ENCODE results near the gene DDX51.
"Not testable (repeated sequence)": the region's sequence is repeated elsewhere in the genome, so short reads cannot be mapped to it uniquely, and the experiment has no call there.

The DDX51 gene

GRCh38 chr12:132105467-132105866 lies 38.7 kb downstream of the DDX51 start:
- no peak overlapping the region for H3K27ac ChIP-seq (ENCODE audit: low read depth, low read length)
- H3K9ac ChIP-seq (ENCODE audit: low read depth, low read length) = no peak overlapping the region
- H3K36me3 ChIP-seq (ENCODE audit: control insufficient read depth, insufficient read depth, low read length) = peaks cover 26% of the 10 kb centered on the region
- no peak overlapping the region for H3K4me3 ChIP-seq (ENCODE audit: low read depth, low read length)
- H3K9me3 ChIP-seq (ENCODE audit: control insufficient read depth, insufficient read depth, low read length) = no peaks in the 10 kb centered on the region
- no peaks in the 10 kb centered on the region for H3K27me3 ChIP-seq (ENCODE audit: control insufficient read depth, insufficient read depth, low read length)
- H3K4me1 ChIP-seq (ENCODE audit: control insufficient read depth, insufficient read depth, low read length) = peaks cover 6% of the 10 kb centered on the region

- H3K9ac ChIP-seq (ENCODE audit: low read depth, low read length) = no peak overlapping the region
- no peaks in the 10 kb centered on the region for H3K27me3 ChIP-seq (ENCODE audit: control insufficient read depth, insufficient read depth, low read length)
Measured at GRCh38 chr12:132103542-132104308, 40.4 kb downstream of the DDX51 start.

GRCh38 chr12:132103072-132103471 lies 41.0 kb downstream of the DDX51 start:
- not testable (repeated sequence) for H3K27ac ChIP-seq (ENCODE audit: low read depth, low read length); H3K9me3 ChIP-seq (ENCODE audit: control insufficient read depth, insufficient read depth, low read length); H3K9ac ChIP-seq (ENCODE audit: low read depth, low read length); H3K4me3 ChIP-seq (ENCODE audit: low read depth, low read length); H3K27me3 ChIP-seq (ENCODE audit: control insufficient read depth, insufficient read depth, low read length); H3K4me1 ChIP-seq (ENCODE audit: control insufficient read depth, insufficient read depth, low read length)
- peaks cover 25% of the 10 kb centered on the region for H3K36me3 ChIP-seq (ENCODE audit: control insufficient read depth, insufficient read depth, low read length)

More at GRCh38 chr12:132103542-132104308, 40.4 kb downstream of the DDX51 start:
- peaks cover 25% of the 10 kb centered on the region for H3K36me3 ChIP-seq (ENCODE audit: control insufficient read depth, insufficient read depth, low read length)
- H3K27ac ChIP-seq (ENCODE audit: low read depth, low read length) = no peak overlapping the region
- peaks cover 6% of the 10 kb centered on the region for H3K4me1 ChIP-seq (ENCODE audit: control insufficient read depth, insufficient read depth, low read length)
- no peaks in the 10 kb centered on the region for H3K9me3 ChIP-seq (ENCODE audit: control insufficient read depth, insufficient read depth, low read length)
- H3K4me3 ChIP-seq (ENCODE audit: low read depth, low read length) = no peak overlapping the region

- peaks cover 25% of the 10 kb centered on the region for H3K36me3 ChIP-seq (ENCODE audit: control insufficient read depth, insufficient read depth, low read length)
- no peak overlapping the region for H3K27ac ChIP-seq (ENCODE audit: low read depth, low read length)
- H3K4me3 ChIP-seq (ENCODE audit: low read depth, low read length) = no peak overlapping the region
- no peak overlapping the region for H3K9ac ChIP-seq (ENCODE audit: low read depth, low read length)
- H3K4me1 ChIP-seq (ENCODE audit: control insufficient read depth, insufficient read depth, low read length) = peaks cover 6% of the 10 kb centered on the region
- H3K27me3 ChIP-seq (ENCODE audit: control insufficient read depth, insufficient read depth, low read length) = no peaks in the 10 kb centered on the region
- H3K9me3 ChIP-seq (ENCODE audit: control insufficient read depth, insufficient read depth, low read length) = no peaks in the 10 kb centered on the region
Measured at GRCh38 chr12:132102297-132102696, 41.8 kb downstream of the DDX51 start.

GRCh38 chr12:132100306-132101065 lies 43.6 kb downstream of the DDX51 start:
- Histone ChIP-seq H3K9me3 (ENCODE audit: control insufficient read depth, insufficient read depth, low read length) (no peaks in the 10 kb centered on the region), H3K27me3 (ENCODE audit: control insufficient read depth, insufficient read depth, low read length) (no peaks in the 10 kb centered on the region), H3K36me3 (ENCODE audit: control insufficient read depth, insufficient read depth, low read length) (peaks cover 30% of the 10 kb centered on the region), H3K4me3 (ENCODE audit: low read depth, low read length) (no peak overlapping the region), H3K4me1 (ENCODE audit: control insufficient read depth, insufficient read depth, low read length) (peaks cover 6% of the 10 kb centered on the region), H3K27ac (ENCODE audit: low read depth, low read length) (no peak overlapping the region), H3K9ac (ENCODE audit: low read depth, low read length) (no peak overlapping the region)

- peaks cover 24% of the 10 kb centered on the region for H3K36me3 ChIP-seq (ENCODE audit: control insufficient read depth, insufficient read depth, low read length)
- no peak overlapping the region for H3K9ac ChIP-seq (ENCODE audit: low read depth, low read length)
- H3K4me1 ChIP-seq (ENCODE audit: control insufficient read depth, insufficient read depth, low read length) = peaks cover 6% of the 10 kb centered on the region
- no peaks in the 10 kb centered on the region for H3K9me3 ChIP-seq (ENCODE audit: control insufficient read depth, insufficient read depth, low read length)
- no peaks in the 10 kb centered on the region for H3K27me3 ChIP-seq (ENCODE audit: control insufficient read depth, insufficient read depth, low read length)
- H3K27ac ChIP-seq (ENCODE audit: low read depth, low read length) = no peak overlapping the region
- no peak overlapping the region for H3K4me3 ChIP-seq (ENCODE audit: low read depth, low read length)
Measured at GRCh38 chr12:132099739-132100138, 44.4 kb downstream of the DDX51 start.

- H3K4me3 ChIP-seq (ENCODE audit: low read depth, low read length) = no peak overlapping the region
- H3K36me3 ChIP-seq (ENCODE audit: control insufficient read depth, insufficient read depth, low read length) = peaks cover 39% of the 10 kb centered on the region
- H3K27me3 ChIP-seq (ENCODE audit: control insufficient read depth, insufficient read depth, low read length) = no peaks in the 10 kb centered on the region
- no peaks in the 10 kb centered on the region for H3K9me3 ChIP-seq (ENCODE audit: control insufficient read depth, insufficient read depth, low read length)
- H3K27ac ChIP-seq (ENCODE audit: low read depth, low read length) = no peak overlapping the region
- H3K4me1 ChIP-seq (ENCODE audit: control insufficient read depth, insufficient read depth, low read length) = no peaks in the 10 kb centered on the region
- no peak overlapping the region for H3K9ac ChIP-seq (ENCODE audit: low read depth, low read length)
Measured at GRCh38 chr12:132095520-132096409, 48.4 kb downstream of the DDX51 start.

- Histone ChIP-seq H3K4me3 (ENCODE audit: low read depth, low read length) (no peak overlapping the region), H3K9me3 (ENCODE audit: control insufficient read depth, insufficient read depth, low read length) (no peaks in the 10 kb centered on the region), H3K27ac (ENCODE audit: low read depth, low read length) (no peak overlapping the region), H3K9ac (ENCODE audit: low read depth, low read length) (no peak overlapping the region), H3K27me3 (ENCODE audit: control insufficient read depth, insufficient read depth, low read length) (no peaks in the 10 kb centered on the region), H3K36me3 (ENCODE audit: control insufficient read depth, insufficient read depth, low read length) (peaks cover 35% of the 10 kb centered on the region), H3K4me1 (ENCODE audit: control insufficient read depth, insufficient read depth, low read length) (no peaks in the 10 kb centered on the region)
Measured at GRCh38 chr12:132094269-132094891, 49.7 kb downstream of the DDX51 start.

- H3K36me3 ChIP-seq (ENCODE audit: control insufficient read depth, insufficient read depth, low read length) = peaks cover 37% of the 10 kb centered on the region
Measured at GRCh38 chr12:132089407-132089910, 54.7 kb downstream of the DDX51 start.

More at GRCh38 chr12:132089407-132089910, 54.7 kb downstream of the DDX51 start:
- Histone ChIP-seq H3K9ac (ENCODE audit: low read depth, low read length) (no peak overlapping the region), H3K9me3 (ENCODE audit: control insufficient read depth, insufficient read depth, low read length) (no peaks in the 10 kb centered on the region), H3K27me3 (ENCODE audit: control insufficient read depth, insufficient read depth, low read length) (no peaks in the 10 kb centered on the region), H3K4me3 (ENCODE audit: low read depth, low read length) (no peak overlapping the region), H3K4me1 (ENCODE audit: control insufficient read depth, insufficient read depth, low read length) (peaks cover 8% of the 10 kb centered on the region; the same call in 1 of the 2 replicates), H3K27ac (ENCODE audit: low read depth, low read length) (no peak overlapping the region)
